Suprapubic skin (tissue), 3 donors: Measurements from ENCODE around the gene SUGCT.
"Not testable (repeated sequence)": the region's sequence is repeated elsewhere in the genome, so short reads cannot be mapped to it uniquely, and the experiment has no call there.

Source experiments
- CTCF ChIP-seq, 2 donors: fragments of 200-600 bp in 1 of 2; fragments of 450-650 bp in 1 of 2; sonication (generic) in 1 of 2; IDR thresholded peaks; one replicate each; pipeline ENCODE4 v1.5.1; 2016 to 2019; ENCODE audit warnings: antibody characterized with exemption in 2 of 2, mild to moderate bottlenecking in 1 of 2, moderate library complexity in 1 of 2
- EP300 ChIP-seq: sonication (generic); formaldehyde crosslinking; IDR thresholded peaks from one replicate; pipeline ENCODE4 v1.6.1; 2017; ENCODE audit warnings: antibody characterized with exemption

GRCh38 chr7:40650903-40651302, 516.1 kb downstream of the SUGCT start:
- TF ChIP-seq CTCF (IDR thresholded peaks at IDR 0.05); EP300: not testable (repeated sequence)
